NT2/D1 (cell line): ENCODE data around the gene KLF6.

Experiments
- SUZ12 ChIP-seq: IDR thresholded peaks from 2 replicates; pipeline ENCODE4 v1.6.1; 2011; ENCODE audit not compliant: insufficient read length, insufficient read depth; ENCODE audit errors: extremely low read depth
- YY1 ChIP-seq: IDR thresholded peaks from 2 replicates; pipeline ENCODE4 v1.6.1; 2011; ENCODE audit not compliant: insufficient read length, insufficient read depth
- ZNF274 ChIP-seq: IDR thresholded peaks from 2 replicates; pipeline ENCODE4 v1.6.1; 2011; ENCODE audit warnings: mild to moderate bottlenecking, low read depth, low read length

DNA sequence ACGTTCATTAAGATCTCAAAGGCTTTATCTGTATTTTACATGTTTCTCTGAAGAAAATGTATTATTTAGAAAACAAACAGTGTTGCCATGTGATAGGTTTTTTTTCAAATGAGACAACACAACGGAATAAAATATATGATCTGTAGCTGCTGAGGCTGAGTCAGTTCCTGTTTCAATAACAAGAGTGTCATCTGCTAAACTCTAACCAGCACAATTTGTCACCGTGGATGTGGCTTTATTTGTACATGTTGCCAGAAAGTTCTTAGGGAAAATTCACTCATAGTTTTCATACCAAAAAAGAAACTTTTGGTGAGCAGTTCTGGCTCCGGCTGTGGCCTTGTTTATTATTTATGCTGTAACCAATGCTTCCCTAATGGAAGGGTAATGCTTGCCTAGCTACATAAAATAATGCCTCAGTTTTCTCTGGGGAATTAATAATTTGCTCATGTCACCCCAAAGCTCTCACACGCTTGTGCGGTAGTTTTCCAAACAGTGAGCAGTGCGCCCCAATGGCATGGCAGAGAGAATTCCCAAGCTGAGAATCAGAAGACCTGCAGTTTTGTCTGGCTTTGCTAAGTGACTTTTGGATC, 20.3 kb upstream of the KLF6 start:
- TF ChIP-seq ZNF274 (no peak), YY1 (no peak), SUZ12 (no peak)
